ENCODE results near the gene MSMO1. TPM values are rescaled to one million over a fixed set of nuclear protein-coding genes. Genes with fewer than 3 reads are reported as not detected.

MSMO1 gene
- total and polyA plus RNA-seq, 2 of the 8 experiments (the other 6 are each of a cell fraction or from before 2014, with no cell fraction given), result 79.8 to 109 TPM

- TF ChIP-seq CHD1 (IDR thresholded peaks at IDR 0.05; ENCODE audit: low read depth, low read length), result 0 out of 2 replicates have a peak, but pooled peaks have one; percentile 48
- peak; percentile 87 for TF ChIP-seq TAF1 (IDR thresholded peaks at IDR 0.05; ENCODE audit: low read depth, low read length)
- peak; percentile 83 for TF ChIP-seq TBP (IDR thresholded peaks at IDR 0.05; ENCODE audit: low read depth, low read length)
- TF ChIP-seq FOSL1 (IDR thresholded peaks at IDR 0.05; ENCODE audit: insufficient read depth, low read depth, low read length), result no peak
- TF ChIP-seq E2F6 (IDR thresholded peaks at IDR 0.05), result peak; percentile 89
- TF ChIP-seq SAP30 (IDR thresholded peaks at IDR 0.05; ENCODE audit: insufficient read depth, insufficient replicate concordance, low read length), result no peak
- TF ChIP-seq SIN3A (conservative IDR thresholded peaks at IDR 0.05 in 1 of 2, IDR thresholded peaks at IDR 0.05 in 1 of 2; ENCODE audit: low read depth in 1 of 2, low read length in 2 of 2), result 0 out of 4 replicates have a peak, but pooled peaks of 1 of the 2 experiments have one; percentile 61
- peak; percentile 68; the same call in 1 of the 2 replicates for TF ChIP-seq RBBP5 (IDR thresholded peaks at IDR 0.05; ENCODE audit: borderline replicate concordance, low read depth, low read length)
- no peak for TF ChIP-seq JUN (IDR thresholded peaks at IDR 0.05; ENCODE audit: low read depth, low read length)
- peak; percentile 36 to 56; a peak in 1 of 4 replicates for TF ChIP-seq HDAC2 (IDR thresholded peaks at IDR 0.05; ENCODE audit: borderline replicate concordance in 1 of 2, low read depth in 2 of 2, low read length in 2 of 2)
- TF ChIP-seq YY1 (IDR thresholded peaks at IDR 0.05; ENCODE audit: low read depth, low read length), result peak; percentile 81
These were observed 51.5 kb downstream of the MSMO1 start, which contains the start of gene CPE (continued) for GRCh38 chr4:165378745-165379677.
